Measurements from ENCODE around the gene LCA5L.

Gene LCA5L

GRCh38 chr21:39390212-39390765, 55.3 kb downstream of the LCA5L start:
- TF ChIP-seq CTCF (IDR thresholded peaks at IDR 0.05; ENCODE audit: low read length, missing control alignments) = no peak
- no peak for DNase-seq (ENCODE audit: low read depth)
- H3K4me3 ChIP-seq (replicated peaks; ENCODE audit: low read depth, low read length) = no peak overlapping the region

GRCh38 chr21:39388811-39389155, 56.8 kb downstream of the LCA5L start:
- peak overlapping the region; percentile 65 for H3K4me3 ChIP-seq (replicated peaks; ENCODE audit: low read depth, low read length)
- no peak for DNase-seq (ENCODE audit: low read depth)
- TF ChIP-seq CTCF (IDR thresholded peaks at IDR 0.05; ENCODE audit: low read length, missing control alignments) = no peak

- peak overlapping the region; percentile 65 for H3K4me3 ChIP-seq (replicated peaks; ENCODE audit: low read depth, low read length)
- DNase-seq (ENCODE audit: low read depth) = peak; percentile 84
- TF ChIP-seq CTCF (IDR thresholded peaks at IDR 0.05; ENCODE audit: low read length, missing control alignments) = peak; percentile 78
Measured at GRCh38 chr21:39388038-39388810, 57.4 kb downstream of the LCA5L start.

- H3K4me3 ChIP-seq (replicated peaks; ENCODE audit: low read depth, low read length) = peak overlapping the region; percentile 65
Measured at GRCh38 chr21:39387461-39388037, 58.0 kb downstream of the LCA5L start.

GRCh38 chr21:39386899-39387298, 58.7 kb downstream of the LCA5L start:
- no peak overlapping the region for H3K4me3 ChIP-seq (replicated peaks; ENCODE audit: low read depth, low read length)
- no peak for TF ChIP-seq CTCF (IDR thresholded peaks at IDR 0.05; ENCODE audit: low read length, missing control alignments)
- DNase-seq (ENCODE audit: low read depth) = no peak

More at GRCh38 chr21:39387461-39388037, 58.0 kb downstream of the LCA5L start:
- no peak for TF ChIP-seq CTCF (IDR thresholded peaks at IDR 0.05; ENCODE audit: low read length, missing control alignments)
- peak; percentile 87 for DNase-seq (ENCODE audit: low read depth)

- no peak for TF ChIP-seq CTCF (IDR thresholded peaks at IDR 0.05; ENCODE audit: low read length, missing control alignments)
- peak overlapping the region; percentile 46 for H3K4me3 ChIP-seq (replicated peaks; ENCODE audit: low read depth, low read length)
- DNase-seq (ENCODE audit: low read depth) = peak; percentile 39
Measured at GRCh38 chr21:39386194-39386593, 59.4 kb downstream of the LCA5L start.

Measured in fibroblast of pulmonary artery (primary cell).